ENCODE measurements around the gene NGDN.

NGDN gene

GRCh38 chr14:23443881-23444280 lies 25.6 kb upstream of the NGDN start:
- no peak overlapping the region for H3K27ac ChIP-seq
- DNase-seq = no peak
- in situ Hi-C loops (cut with HindIII; ENCODE audit: low pct_ligation_motif_present, low sequenced_read_pairs) = no loop called here
- no peaks in the 10 kb centered on the region for H3K36me3 ChIP-seq (replicated peaks)
- no peak for TF ChIP-seq CTCF (IDR thresholded peaks at IDR 0.05; ENCODE audit: low read depth, low read length, missing control alignments)
- H3K27me3 ChIP-seq (replicated peaks) = no peaks in the 10 kb centered on the region
- H3K4me3 ChIP-seq (ENCODE audit: low read depth, low read length) = no peak overlapping the region

GRCh38 chr14:23444314-23444713 lies 25.2 kb upstream of the NGDN start:
- no peaks in the 10 kb centered on the region for H3K36me3 ChIP-seq (replicated peaks)
- in situ Hi-C loops (cut with HindIII; ENCODE audit: low pct_ligation_motif_present, low sequenced_read_pairs) = no loop called here
- H3K4me3 ChIP-seq (ENCODE audit: low read depth, low read length) = no peak overlapping the region
- H3K27me3 ChIP-seq (replicated peaks) = no peaks in the 10 kb centered on the region
- no peak for TF ChIP-seq CTCF (IDR thresholded peaks at IDR 0.05; ENCODE audit: low read depth, low read length, missing control alignments)
- no peak overlapping the region for H3K27ac ChIP-seq
- DNase-seq = no peak

- Histone ChIP-seq H3K36me3 (replicated peaks) (no peaks in the 10 kb centered on the region), H3K4me3 (ENCODE audit: low read depth, low read length) (no peak overlapping the region), H3K27ac (no peak overlapping the region), H3K27me3 (replicated peaks) (no peaks in the 10 kb centered on the region)
- TF ChIP-seq CTCF (IDR thresholded peaks at IDR 0.05; ENCODE audit: low read depth, low read length, missing control alignments) = no peak
- no peak for DNase-seq
- in situ Hi-C loops (cut with HindIII; ENCODE audit: low pct_ligation_motif_present, low sequenced_read_pairs) = no loop called here
Observed at GRCh38 chr14:23445773-23446172, 23.7 kb upstream of the NGDN start.

- no peak overlapping the region for H3K4me3 ChIP-seq (ENCODE audit: low read depth, low read length)
- no peak overlapping the region for H3K27ac ChIP-seq
- in situ Hi-C loops (cut with HindIII; ENCODE audit: low pct_ligation_motif_present, low sequenced_read_pairs) = no loop called here
- H3K27me3 ChIP-seq (replicated peaks) = no peaks in the 10 kb centered on the region
- no peaks in the 10 kb centered on the region for H3K36me3 ChIP-seq (replicated peaks)
- no peak for TF ChIP-seq CTCF (IDR thresholded peaks at IDR 0.05; ENCODE audit: low read depth, low read length, missing control alignments)
- DNase-seq = no peak
Observed at GRCh38 chr14:23446291-23446851, 23.1 kb upstream of the NGDN start.

GRCh38 chr14:23447361-23448350 lies 21.8 kb upstream of the NGDN start:
- no peaks in the 10 kb centered on the region for H3K36me3 ChIP-seq (replicated peaks)
- in situ Hi-C loops (cut with HindIII; ENCODE audit: low pct_ligation_motif_present, low sequenced_read_pairs) = no loop called here
- H3K27me3 ChIP-seq (replicated peaks) = no peaks in the 10 kb centered on the region
- no peak for DNase-seq
- H3K4me3 ChIP-seq (ENCODE audit: low read depth, low read length) = no peak overlapping the region
- no peak overlapping the region for H3K27ac ChIP-seq
- no peak for TF ChIP-seq CTCF (IDR thresholded peaks at IDR 0.05; ENCODE audit: low read depth, low read length, missing control alignments)

All from brain microvascular endothelial cell (primary cell).